Embryonic facial prominence (tissue), 1 donor: ENCODE data around the gene SYVN1.
A peak's percentile ranks its signal among the peaks of the same experiment; 100 is the strongest.

ENCODE experiments used
- DNase-seq: peaks from one replicate; pipeline ENCODE4 v3.0.0-alpha.2; 2016; ENCODE audit errors: extremely low spot score

SYVN1 gene

DNA sequence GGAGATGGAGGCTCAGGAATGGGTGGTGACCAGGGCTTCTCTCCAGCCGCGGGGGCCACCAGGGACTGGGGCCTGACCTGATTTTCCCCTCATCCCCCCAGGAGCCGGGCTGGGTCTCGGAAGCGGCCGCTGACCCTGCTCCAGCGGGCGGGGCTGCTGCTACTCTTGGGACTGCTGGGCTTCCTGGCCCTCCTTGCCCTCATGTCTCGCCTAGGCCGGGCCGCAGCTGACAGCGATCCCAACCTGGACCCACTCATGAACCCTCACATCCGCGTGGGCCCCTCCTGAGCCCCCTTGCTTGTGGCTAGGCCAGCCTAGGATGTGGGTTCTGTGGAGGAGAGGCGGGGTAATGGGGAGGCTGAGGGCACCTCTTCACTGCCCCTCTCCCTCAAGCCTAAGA lies 46.5 kb downstream of the SYVN1 start:
- no peak for DNase-seq

DNA sequence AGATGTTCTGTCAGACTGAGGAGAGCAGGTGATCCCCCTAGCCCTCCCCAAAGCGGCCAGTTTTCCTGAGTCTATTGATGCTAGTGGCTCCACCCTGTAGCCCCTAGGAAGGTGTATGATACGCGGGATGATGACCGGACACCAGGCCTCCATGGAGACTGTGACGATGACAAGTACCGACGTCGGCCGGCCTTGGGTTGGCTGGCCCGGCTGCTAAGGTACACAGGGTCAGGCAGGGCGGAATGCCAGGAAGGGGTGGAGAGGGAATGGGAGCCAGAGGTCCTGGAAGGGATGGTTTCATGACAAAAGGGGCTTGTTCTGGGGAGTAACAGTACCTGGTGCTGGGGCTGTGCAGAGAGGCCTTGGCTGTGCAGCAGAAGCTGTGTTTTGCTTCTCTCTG lies 47.1 kb downstream of the SYVN1 start:
- no peak for DNase-seq

DNA sequence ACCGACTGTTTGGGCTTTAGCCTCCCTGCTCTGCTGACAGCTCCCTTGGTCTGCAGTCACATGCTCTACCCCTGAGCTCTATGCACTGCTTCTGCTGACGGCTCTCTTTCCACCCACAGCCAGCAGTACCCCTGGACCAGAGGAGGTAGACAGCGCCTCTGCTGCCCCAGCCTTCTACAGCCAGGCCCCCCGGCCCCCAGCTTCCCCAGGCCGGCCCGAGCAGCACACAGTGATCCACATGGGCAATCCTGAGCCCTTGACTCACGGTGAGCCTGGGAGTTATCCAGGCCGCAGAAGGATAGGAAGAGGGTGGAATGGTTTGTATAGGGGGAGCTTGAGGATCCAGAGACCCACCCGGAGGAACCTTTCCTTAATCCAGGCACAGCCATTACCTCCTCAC lies 47.5 kb downstream of the SYVN1 start:
- no peak for DNase-seq

DNA sequence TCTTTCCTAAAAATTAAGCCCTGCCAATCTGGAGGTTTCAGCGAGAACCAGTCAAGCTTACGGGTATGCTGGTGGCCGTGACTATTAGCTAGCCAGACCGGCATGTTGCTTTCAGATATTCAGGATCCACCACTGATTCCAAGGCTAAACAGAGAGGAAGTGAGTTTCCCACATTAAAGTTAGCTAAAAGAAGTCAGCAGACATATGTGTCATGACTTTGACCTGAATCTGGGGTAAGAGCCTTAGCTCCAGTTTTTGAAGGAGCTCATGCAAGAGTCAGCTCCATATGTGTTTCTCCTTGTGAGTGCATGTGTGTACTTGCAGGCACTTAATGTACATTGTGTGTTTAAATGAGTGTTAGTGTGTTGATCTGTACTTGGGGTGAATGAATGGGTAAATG lies 48.9 kb downstream of the SYVN1 start:
- no peak for DNase-seq

DNA sequence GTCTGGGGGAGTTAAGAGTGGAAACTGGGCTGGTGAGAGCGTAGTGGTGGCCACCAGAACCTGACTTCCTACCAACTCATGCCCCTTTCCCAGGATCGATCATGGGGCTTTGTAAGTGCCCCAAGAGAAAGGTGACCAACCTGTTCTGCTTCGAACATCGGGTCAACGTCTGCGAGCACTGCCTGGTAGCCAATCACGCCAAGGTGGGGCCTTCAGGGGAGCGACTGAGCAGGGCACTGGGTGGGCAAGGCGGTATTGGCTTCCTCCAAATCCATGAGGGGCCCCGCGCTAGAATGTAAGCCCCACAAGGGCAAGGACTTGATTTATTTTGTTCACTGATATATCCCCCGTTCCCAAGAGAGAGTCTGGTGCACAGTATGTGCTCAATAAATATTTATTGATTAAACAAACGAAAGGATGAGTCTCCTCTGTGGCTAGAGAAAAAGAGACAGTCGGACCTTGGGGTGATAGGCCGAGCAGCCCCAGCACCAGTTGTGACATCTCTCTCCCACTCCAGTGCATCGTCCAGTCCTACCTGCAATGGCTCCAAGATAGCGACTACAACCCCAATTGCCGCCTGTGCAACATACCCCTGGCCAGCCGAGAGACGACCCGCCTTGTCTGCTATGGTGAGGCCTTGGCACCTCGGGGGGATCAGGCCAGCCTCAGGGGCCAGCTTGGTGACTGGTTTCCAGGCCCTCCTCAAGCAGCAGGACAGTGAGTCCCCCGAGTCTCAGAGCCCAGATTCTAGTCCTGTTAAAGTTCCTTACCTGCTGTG lies 49.5 kb downstream of the SYVN1 start:
- no peak for DNase-seq

DNA sequence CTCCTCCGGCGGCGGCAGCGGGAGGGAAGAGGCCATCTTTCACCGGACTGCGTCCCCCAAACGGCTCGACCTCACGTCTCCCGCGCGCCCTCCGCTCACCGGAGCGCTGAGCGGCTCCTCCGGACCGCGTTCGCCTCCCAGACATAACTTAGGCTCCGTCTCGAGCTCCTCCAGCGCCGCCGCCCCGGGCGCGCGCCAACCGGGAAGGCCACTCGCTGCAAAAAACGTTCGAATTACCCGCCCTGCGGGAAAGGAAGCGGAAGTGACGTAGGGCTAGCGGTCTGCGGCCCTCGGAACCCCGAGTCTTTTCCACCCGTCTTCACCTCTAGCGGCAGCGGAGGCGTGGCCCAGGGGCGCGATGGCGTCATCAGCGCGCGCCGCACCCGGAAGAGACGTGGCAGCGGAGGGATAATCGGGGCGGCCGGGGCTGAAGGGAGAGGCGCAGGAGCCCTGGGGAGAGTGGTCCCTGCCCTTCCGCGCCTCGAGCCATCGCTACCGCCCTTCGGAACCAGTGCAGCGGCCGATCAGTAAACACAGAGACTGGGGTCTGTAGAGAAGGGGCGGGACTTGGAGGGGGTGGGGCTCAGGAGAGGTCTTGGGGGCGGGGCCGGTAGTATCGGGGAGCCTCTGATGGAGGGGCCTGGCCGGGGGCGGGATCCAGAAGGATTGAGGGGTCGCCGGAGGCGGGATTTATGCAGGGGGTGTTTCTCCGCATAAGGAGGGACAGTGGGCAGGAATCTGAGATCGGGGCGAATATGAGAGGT lies 50.3 kb downstream of the SYVN1 start, which contains the start of the genes CDCA5 and ZFPL1:
Gene CDCA5 (minus strand): TSS at position 207 of the 764 bp plus-strand sequence. CDS start 62 bp downstream, at position 145.
Gene ZFPL1 (plus strand): TSS at position 389 of the 764 bp plus-strand sequence. CDS start 477 bp downstream, outside the sequence.
- peak; percentile 97 for DNase-seq

DNA sequence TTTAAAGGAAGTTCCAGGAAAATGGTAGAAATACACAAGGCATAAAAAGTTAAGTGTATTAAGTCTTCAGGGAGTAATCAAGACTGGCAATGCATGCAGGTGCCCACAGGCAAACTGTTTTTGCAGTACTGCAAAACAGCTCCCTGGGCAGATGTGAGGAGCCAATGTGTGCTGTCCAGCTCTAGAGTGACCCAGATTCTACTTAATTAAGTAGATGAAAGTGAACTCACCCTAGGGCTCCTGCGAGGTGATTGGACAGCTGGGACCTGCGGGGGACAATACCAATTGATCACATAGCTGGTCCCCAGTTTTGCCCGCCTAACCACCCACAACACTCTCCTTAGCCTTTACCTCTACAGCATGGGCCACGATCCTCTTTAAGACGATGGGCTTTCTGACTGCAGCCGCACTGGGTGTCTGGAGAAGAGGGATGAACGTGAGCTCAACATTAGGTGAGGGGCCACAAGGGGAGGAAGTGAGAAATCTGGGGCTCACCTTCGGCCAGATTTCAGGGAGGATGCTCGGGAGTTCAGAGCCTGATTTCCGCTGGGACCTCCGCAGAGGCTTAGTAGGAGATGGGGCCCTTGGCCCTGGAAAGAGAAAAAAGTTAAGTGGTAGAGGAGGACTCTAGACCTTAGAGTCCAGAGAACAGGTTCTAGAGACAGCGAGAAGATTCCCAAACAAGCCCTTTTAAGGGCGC lies 51.0 kb downstream of the SYVN1 start:
- no peak for DNase-seq

DNA sequence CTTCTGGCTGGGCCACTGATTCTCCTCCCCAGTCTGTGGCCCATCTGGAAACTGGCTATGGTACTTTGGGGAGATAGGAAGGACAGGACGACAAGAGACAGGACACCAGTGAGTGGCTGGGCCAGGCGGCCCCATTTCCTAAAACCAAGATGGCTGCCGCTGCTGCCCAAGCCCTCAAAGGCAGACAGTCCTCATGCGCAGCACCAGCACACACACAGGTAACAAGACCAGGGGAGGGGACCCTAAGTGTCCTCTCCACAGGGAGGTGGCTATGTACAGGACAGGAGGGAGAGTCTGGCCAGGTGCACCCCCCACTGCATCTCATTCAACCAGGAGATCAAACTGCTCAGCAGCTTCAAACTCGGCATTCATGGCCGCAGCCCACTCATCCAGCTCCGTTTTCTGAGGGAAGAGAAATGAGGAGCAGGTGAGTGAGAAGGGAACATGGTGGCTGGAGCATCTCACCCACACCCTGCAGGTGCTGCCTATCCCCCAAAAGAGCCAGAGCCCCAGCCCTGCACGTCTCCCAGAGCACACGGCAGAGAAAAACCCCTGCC lies 55.5 kb downstream of the SYVN1 start:
- no peak for DNase-seq

DNA sequence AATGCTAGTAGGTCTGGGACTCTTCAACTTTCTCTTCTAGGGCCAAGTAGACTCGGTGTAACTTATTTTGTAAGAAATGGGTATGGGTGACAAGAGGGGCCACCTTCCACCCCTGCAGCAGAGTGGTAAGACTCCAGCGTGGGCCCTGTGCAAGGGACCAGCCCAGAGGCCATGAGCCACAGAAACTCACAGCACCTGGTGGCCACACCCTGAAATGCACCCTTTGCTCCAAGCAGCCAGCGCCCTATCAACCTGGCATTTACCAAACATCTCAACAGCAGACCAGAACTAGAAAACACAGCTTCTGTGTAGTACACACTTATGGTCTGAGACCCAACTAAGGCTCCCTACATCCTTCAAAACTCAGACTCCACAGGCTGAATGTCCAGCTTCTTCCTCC lies 56.2 kb downstream of the SYVN1 start:
- no peak for DNase-seq

DNA sequence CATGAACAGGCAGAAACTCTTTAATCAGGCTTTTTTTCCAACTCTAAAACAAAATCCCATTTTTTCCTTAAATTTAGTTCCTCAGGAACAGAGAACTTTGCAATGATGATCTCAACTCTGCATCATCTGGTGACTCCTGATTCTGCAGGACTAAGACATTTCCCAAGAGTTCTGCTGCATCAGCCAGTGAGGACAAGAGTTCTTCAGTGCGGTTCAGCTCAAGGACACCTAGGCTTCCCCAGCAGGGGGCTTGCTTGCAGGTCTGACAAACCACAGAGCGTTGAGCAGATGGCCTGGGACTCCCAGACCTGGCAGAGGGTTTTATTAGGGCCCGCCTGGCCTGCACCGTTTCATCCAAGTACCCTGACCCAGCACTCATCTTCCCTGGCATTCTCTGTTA lies 56.9 kb downstream of the SYVN1 start:
- DNase-seq = no peak
